HepG2 (cell line): Measurements from ENCODE around the gene COL9A3. TPM values are rescaled to one million over a fixed set of nuclear protein-coding genes. Genes with fewer than 3 reads are reported as not detected.

Experiments used
- CAMTA2 ChIP-seq: sonication (generic); formaldehyde crosslinking; IDR thresholded peaks from 2 replicates; pipeline ENCODE4 v1.4.0; 2020; ENCODE audit warnings: mild to moderate bottlenecking, missing genetic modification reagents, borderline replicate concordance
- DNMT3B ChIP-seq: conservative IDR thresholded peaks from 2 replicates; pipeline ENCODE4 v1.6.1; 2016; ENCODE audit warnings: missing biosample characterization, control low read depth
- HNRNPH1 ChIP-seq: fragments of 200-400 bp; formaldehyde crosslinking; optimal IDR thresholded peaks from 2 replicates; pipeline ENCODE3; 2017; ENCODE audit warnings: mild to moderate bottlenecking, low read depth, low read length
- HOXA7 ChIP-seq: sonication (generic); formaldehyde crosslinking; IDR thresholded peaks from 2 replicates; pipeline ENCODE4 v1.8.1; 2022; ENCODE audit warnings: mild to moderate bottlenecking, missing genetic modification reagents, moderate library complexity
- TBX3 ChIP-seq: fragments of 450-650 bp; IDR thresholded peaks from 2 replicates; pipeline ENCODE4 v1.6.1; 2017; ENCODE audit warnings: antibody characterized with exemption, mild to moderate bottlenecking, inconsistent platforms, borderline replicate concordance
- U2AF2 ChIP-seq: fragments of 200-400 bp; formaldehyde crosslinking; IDR thresholded peaks from 2 replicates; pipeline ENCODE4 v1.6.1; 2017; ENCODE audit warnings: low read depth, mild to moderate bottlenecking, low read length
- ZNF121 ChIP-seq: sonication (generic); formaldehyde crosslinking; IDR thresholded peaks from 2 replicates; pipeline ENCODE4 v1.5.0; 2020; ENCODE audit warnings: mild to moderate bottlenecking, missing genetic modification reagents
- ZNF484 ChIP-seq: sonication (generic); formaldehyde crosslinking; IDR thresholded peaks from 2 replicates; pipeline ENCODE4 v1.5.1; 2020; ENCODE audit warnings: mild to moderate bottlenecking, low read depth, missing genetic modification reagents, borderline replicate concordance
- ZNF737 ChIP-seq: sonication (generic); formaldehyde crosslinking; IDR thresholded peaks from 2 replicates; pipeline ENCODE4 v1.5.0; 2020; ENCODE audit warnings: missing genetic modification reagents, mild to moderate bottlenecking, borderline replicate concordance
- polyA plus RNA-seq, 8 experiments: library from polyadenylated mRNA; depleted of rRNA in 3 of 8; stranded (reverse) in 7 of 8; unstranded in 1 of 8; fragments of >200 nt; fragmentation: Illumina TruSeq in 4 of 8; extraction: Trizol in 4 of 8; gene quantifications; 2 replicates each; pipeline versions ENCODE4 v1.2.1 to v1.2.3, GENCODE V29; 2011 to 2016; ENCODE audit warnings: low read depth in 4 of 8, missing spikeins in 1 of 8, mixed read lengths in 1 of 8; ENCODE audit not compliant: insufficient read depth in 1 of 8
- total RNA-seq, 5 experiments: library from RNA; depleted of rRNA; stranded (reverse); fragments of >200 nt; fragmentation: Illumina TruSeq; extraction: Trizol; gene quantifications; 2 replicates each; pipeline ENCODE4 v1.2.3, GENCODE V29; 2016; ENCODE audit warnings: low read depth in 1 of 5
- TF ChIP-seq, protein P1 (sequence below), 2 experiments: sonication (generic) in 1 of 2; formaldehyde crosslinking in 1 of 2; IDR thresholded peaks; 2 replicates each; pipeline versions ENCODE4 v1.4.0 to v1.6.1; 2016 to 2020; ENCODE audit warnings: borderline replicate concordance in 1 of 2, low read depth in 1 of 2, mild to moderate bottlenecking in 1 of 2, missing genetic modification reagents in 1 of 2
- TF ChIP-seq, protein P2 (sequence below): IDR thresholded peaks from 2 replicates; pipeline ENCODE4 v1.6.1; 2016
- TF ChIP-seq, protein P3 (sequence below): sonication (generic); formaldehyde crosslinking; IDR thresholded peaks from 2 replicates; pipeline ENCODE4 v1.8.1; 2023; ENCODE audit warnings: mild to moderate bottlenecking, inconsistent platforms, moderate library complexity, missing genetic modification reagents, borderline replicate concordance
- TF ChIP-seq, protein P4 (sequence below): sonication (generic); formaldehyde crosslinking; IDR thresholded peaks from 2 replicates; pipeline ENCODE4 v1.5.0; 2020; ENCODE audit warnings: missing genetic modification reagents
- TF ChIP-seq, protein P5 (sequence below): sonication (generic); formaldehyde crosslinking; conservative IDR thresholded peaks from 2 replicates; pipeline ENCODE4 v1.4.0; 2020; ENCODE audit warnings: missing genetic modification reagents
- TF ChIP-seq, protein P6 (sequence below): sonication (generic); formaldehyde crosslinking; IDR thresholded peaks from 2 replicates; pipeline ENCODE4 v1.4.0; 2020; ENCODE audit warnings: missing genetic modification reagents, mild to moderate bottlenecking, borderline replicate concordance

COL9A3 gene
- total and polyA plus RNA-seq, 2 of the 13 experiments (the other 11 are each of a cell fraction or from before 2014, with no cell fraction given) = 155 to 204 TPM

DNA sequence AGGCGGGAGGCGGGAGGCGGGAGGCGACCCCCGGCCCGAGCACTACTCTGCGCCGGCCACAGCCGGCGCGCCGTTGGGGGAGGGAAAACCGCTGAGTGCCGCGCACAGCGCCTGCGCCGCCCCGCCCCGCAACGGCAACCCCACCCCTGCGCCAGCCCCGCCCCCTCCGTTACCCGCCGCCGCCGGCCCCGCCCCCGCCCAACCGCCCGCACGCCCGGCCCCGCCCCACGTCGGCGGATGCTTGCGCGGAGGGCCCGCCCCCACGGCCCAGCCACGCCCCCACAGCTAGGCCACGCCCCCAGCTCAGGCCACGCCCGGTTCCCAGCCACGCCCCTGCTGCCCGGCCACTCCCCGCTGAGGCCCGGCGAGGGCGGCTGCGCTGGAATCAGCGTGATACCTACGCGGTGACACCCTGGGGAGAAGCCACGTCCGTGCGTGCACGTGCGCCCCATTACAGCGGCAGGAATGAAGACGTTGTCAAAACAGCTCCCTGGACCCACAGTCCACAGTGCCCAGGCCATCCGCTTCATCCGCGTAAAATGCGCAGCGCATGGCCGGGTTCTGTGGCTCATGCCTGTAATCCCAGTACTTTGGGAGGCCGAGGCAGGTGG is 45.0 kb downstream of the COL9A3 start, which contains the start of gene TCFL5 (continued):
- TF ChIP-seq, protein P1, sequence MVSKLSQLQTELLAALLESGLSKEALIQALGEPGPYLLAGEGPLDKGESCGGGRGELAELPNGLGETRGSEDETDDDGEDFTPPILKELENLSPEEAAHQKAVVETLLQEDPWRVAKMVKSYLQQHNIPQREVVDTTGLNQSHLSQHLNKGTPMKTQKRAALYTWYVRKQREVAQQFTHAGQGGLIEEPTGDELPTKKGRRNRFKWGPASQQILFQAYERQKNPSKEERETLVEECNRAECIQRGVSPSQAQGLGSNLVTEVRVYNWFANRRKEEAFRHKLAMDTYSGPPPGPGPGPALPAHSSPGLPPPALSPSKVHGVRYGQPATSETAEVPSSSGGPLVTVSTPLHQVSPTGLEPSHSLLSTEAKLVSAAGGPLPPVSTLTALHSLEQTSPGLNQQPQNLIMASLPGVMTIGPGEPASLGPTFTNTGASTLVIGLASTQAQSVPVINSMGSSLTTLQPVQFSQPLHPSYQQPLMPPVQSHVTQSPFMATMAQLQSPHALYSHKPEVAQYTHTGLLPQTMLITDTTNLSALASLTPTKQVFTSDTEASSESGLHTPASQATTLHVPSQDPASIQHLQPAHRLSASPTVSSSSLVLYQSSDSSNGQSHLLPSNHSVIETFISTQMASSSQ (IDR thresholded peaks at IDR 0.05; ENCODE audit: low read depth) = no peak
- TF ChIP-seq, protein P1 (CRISPR knock-in tag; IDR thresholded peaks at IDR 0.05; ENCODE audit: borderline replicate concordance) = peak; percentile 78
- TF ChIP-seq HNRNPH1 = no peak
- peak; percentile 85; the same call in 1 of the 2 replicates for TF ChIP-seq ZNF484 (CRISPR knock-in tag)
- no peak for TF ChIP-seq ZNF737
- no peak; the same call in 1 of the 2 replicates for TF ChIP-seq ZNF121 (CRISPR knock-in tag)
- TF ChIP-seq, protein P2, sequence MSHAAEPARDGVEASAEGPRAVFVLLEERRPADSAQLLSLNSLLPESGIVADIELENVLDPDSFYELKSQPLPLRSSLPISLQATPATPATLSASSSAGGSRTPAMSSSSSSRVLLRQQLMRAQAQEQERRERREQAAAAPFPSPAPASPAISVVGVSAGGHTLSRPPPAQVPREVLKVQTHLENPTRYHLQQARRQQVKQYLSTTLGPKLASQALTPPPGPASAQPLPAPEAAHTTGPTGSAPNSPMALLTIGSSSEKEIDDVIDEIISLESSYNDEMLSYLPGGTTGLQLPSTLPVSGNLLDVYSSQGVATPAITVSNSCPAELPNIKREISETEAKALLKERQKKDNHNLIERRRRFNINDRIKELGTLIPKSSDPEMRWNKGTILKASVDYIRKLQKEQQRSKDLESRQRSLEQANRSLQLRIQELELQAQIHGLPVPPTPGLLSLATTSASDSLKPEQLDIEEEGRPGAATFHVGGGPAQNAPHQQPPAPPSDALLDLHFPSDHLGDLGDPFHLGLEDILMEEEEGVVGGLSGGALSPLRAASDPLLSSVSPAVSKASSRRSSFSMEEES (CRISPR knock-in tag) = peak; percentile 91
- TF ChIP-seq, protein P3, sequence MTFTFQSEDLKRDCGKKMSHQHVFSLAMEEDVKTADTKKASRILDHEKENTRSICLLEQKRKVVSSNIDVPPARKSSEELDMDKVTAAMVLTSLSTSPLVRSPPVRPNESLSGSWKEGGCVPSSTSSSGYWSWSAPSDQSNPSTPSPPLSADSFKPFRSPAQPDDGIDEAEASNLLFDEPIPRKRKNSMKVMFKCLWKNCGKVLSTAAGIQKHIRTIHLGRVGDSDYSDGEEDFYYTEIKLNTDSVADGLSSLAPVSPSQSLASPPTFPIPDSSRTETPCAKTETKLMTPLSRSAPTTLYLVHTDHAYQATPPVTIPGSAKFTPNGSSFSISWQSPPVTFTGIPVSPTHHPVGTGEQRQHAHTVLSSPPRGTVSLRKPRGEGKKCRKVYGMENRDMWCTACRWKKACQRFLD (CRISPR knock-in tag) = peak; percentile 96; the same call in 1 of the 2 replicates
- no peak for TF ChIP-seq U2AF2
- TF ChIP-seq, protein P4, sequence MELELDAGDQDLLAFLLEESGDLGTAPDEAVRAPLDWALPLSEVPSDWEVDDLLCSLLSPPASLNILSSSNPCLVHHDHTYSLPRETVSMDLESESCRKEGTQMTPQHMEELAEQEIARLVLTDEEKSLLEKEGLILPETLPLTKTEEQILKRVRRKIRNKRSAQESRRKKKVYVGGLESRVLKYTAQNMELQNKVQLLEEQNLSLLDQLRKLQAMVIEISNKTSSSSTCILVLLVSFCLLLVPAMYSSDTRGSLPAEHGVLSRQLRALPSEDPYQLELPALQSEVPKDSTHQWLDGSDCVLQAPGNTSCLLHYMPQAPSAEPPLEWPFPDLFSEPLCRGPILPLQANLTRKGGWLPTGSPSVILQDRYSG (CRISPR knock-in tag) = peak; percentile 95
- TF ChIP-seq CAMTA2 (CRISPR knock-in tag) = peak; percentile 96
- peak; percentile 91 for TF ChIP-seq TBX3
- no peak for TF ChIP-seq HOXA7 (CRISPR knock-in tag)
- peak; percentile 96 for TF ChIP-seq DNMT3B
- TF ChIP-seq, protein P5, sequence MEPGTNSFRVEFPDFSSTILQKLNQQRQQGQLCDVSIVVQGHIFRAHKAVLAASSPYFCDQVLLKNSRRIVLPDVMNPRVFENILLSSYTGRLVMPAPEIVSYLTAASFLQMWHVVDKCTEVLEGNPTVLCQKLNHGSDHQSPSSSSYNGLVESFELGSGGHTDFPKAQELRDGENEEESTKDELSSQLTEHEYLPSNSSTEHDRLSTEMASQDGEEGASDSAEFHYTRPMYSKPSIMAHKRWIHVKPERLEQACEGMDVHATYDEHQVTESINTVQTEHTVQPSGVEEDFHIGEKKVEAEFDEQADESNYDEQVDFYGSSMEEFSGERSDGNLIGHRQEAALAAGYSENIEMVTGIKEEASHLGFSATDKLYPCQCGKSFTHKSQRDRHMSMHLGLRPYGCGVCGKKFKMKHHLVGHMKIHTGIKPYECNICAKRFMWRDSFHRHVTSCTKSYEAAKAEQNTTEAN = peak; percentile 86
- TF ChIP-seq, protein P6, sequence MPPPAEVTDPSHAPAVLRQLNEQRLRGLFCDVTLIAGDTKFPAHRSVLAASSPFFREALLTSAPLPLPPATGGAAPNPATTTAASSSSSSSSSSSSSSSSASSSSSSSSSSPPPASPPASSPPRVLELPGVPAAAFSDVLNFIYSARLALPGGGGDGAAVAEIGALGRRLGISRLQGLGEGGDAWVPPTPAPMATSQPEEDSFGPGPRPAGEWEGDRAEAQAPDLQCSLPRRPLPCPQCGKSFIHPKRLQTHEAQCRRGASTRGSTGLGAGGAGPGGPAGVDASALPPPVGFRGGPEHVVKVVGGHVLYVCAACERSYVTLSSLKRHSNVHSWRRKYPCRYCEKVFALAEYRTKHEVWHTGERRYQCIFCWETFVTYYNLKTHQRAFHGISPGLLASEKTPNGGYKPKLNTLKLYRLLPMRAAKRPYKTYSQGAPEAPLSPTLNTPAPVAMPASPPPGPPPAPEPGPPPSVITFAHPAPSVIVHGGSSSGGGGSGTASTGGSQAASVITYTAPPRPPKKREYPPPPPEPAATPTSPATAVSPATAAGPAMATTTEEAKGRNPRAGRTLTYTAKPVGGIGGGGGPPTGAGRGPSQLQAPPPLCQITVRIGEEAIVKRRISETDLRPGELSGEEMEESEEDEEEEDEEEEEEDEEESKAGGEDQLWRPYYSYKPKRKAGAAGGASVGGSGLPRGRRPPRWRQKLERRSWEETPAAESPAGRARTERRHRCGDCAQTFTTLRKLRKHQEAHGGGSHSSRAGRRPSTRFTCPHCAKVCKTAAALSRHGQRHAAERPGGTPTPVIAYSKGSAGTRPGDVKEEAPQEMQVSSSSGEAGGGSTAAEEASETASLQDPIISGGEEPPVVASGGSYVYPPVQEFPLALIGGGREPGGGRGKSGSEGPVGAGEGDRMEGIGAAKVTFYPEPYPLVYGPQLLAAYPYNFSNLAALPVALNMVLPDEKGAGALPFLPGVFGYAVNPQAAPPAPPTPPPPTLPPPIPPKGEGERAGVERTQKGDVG (CRISPR knock-in tag) = peak; percentile 97; the same call in 1 of the 2 replicates
